ENCODE results near the gene FAM83D. TPM values are rescaled to one million over a fixed set of nuclear protein-coding genes. Genes with fewer than 3 reads are reported as not detected.
A peak's percentile ranks its signal among the peaks of the same experiment; 100 is the strongest.

Gene FAM83D
- total RNA-seq, 1 experiment from 2014 or later = 21.8 TPM

DNA sequence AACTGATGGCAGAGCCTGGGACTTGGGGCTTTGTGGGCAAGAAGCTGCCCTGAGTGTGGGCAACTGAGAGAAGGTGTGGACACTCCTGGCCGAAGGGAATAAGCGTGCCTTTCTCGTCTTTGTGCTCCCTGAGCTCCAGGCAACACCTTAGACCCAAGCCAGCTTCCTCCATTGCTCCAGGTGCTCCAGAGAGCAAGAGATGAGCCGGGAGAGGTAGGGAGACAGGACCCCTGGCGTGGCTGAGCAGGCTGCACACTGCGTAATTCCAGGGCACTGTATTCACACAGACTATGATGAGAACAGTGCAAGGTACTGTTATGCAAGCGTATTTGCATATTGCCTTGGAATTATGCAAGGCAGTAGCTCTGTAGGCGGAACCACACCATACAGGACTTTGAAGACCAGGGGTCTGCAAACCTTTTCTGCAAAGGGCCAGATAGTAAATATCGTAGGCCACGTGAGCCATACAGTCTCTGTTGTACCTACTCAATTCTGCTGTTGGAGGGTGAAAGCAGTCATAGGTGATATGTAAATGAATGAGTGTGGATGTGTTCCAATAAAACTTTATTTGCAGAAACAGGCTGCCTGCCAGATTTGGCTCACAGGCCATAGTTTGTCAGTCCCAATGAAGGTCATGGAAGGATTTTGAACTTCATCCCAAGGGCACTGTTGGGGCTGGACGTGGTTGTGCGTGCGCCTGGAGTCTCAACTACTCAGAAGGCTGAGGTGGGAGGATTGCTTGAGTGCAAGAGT lies 42.1 kb upstream of the FAM83D start:
- H3K4me2 ChIP-seq (ENCODE audit: low read depth, low read length, poor library complexity, severe bottlenecking) = no peak overlapping the region
- no peaks in the 10 kb centered on the region for H3K9me2 ChIP-seq (replicated peaks; ENCODE audit: insufficient read depth, low read length)
- H3K27me3 ChIP-seq (ENCODE audit: low read length) = no peaks in the 10 kb centered on the region
- no peak overlapping the region for H2AFZ ChIP-seq (ENCODE audit: low read length)
- H3K4me3 ChIP-seq (ENCODE audit: low read length) = no peak overlapping the region
- H3K9me3 ChIP-seq (ENCODE audit: low read length) = no peaks in the 10 kb centered on the region
- H3K4me1 ChIP-seq (ENCODE audit: low read length) = peaks cover 19% of the 10 kb centered on the region
- peak; percentile 50 for DNase-seq
- no peaks in the 10 kb centered on the region for H3K36me3 ChIP-seq (ENCODE audit: insufficient read depth, low read length)
- no peaks in the 10 kb centered on the region for H4K20me1 ChIP-seq (ENCODE audit: insufficient read depth, low read depth, low read length)
- no peak overlapping the region for H3K9ac ChIP-seq (ENCODE audit: low read length)
- no peaks in the 10 kb centered on the region for H3K79me2 ChIP-seq (ENCODE audit: low read length)
- H3K27ac ChIP-seq (ENCODE audit: low read length) = no peak overlapping the region

GRCh38 chr20:38885357-38885756 lies 40.9 kb upstream of the FAM83D start:
- Histone ChIP-seq H3K27ac (ENCODE audit: low read length) (no peak overlapping the region), H3K9ac (ENCODE audit: low read length) (no peak overlapping the region), H4K20me1 (ENCODE audit: insufficient read depth, low read depth, low read length) (no peaks in the 10 kb centered on the region), H3K27me3 (ENCODE audit: low read length) (no peaks in the 10 kb centered on the region), H3K9me2 (replicated peaks; ENCODE audit: insufficient read depth, low read length) (no peaks in the 10 kb centered on the region), H3K4me3 (ENCODE audit: low read length) (no peak overlapping the region), H3K9me3 (ENCODE audit: low read length) (no peaks in the 10 kb centered on the region), H3K79me2 (ENCODE audit: low read length) (no peaks in the 10 kb centered on the region), H3K4me1 (ENCODE audit: low read length) (peaks cover 19% of the 10 kb centered on the region), H3K36me3 (ENCODE audit: insufficient read depth, low read length) (no peaks in the 10 kb centered on the region), H2AFZ (ENCODE audit: low read length) (no peak overlapping the region), H3K4me2 (ENCODE audit: low read depth, low read length, poor library complexity, severe bottlenecking) (no peak overlapping the region)
- DNase-seq = no peak

GRCh38 chr20:38888059-38888831 lies 38.0 kb upstream of the FAM83D start:
- no peaks in the 10 kb centered on the region for H4K20me1 ChIP-seq (ENCODE audit: insufficient read depth, low read depth, low read length)
- H3K4me3 ChIP-seq (ENCODE audit: low read length) = no peak overlapping the region
- DNase-seq = no peak
- no peaks in the 10 kb centered on the region for H3K79me2 ChIP-seq (ENCODE audit: low read length)
- no peak overlapping the region for H2AFZ ChIP-seq (ENCODE audit: low read length)
- peaks cover 16% of the 10 kb centered on the region for H3K4me1 ChIP-seq (ENCODE audit: low read length)
- H3K9ac ChIP-seq (ENCODE audit: low read length) = no peak overlapping the region
- no peak overlapping the region for H3K27ac ChIP-seq (ENCODE audit: low read length)
- no peaks in the 10 kb centered on the region for H3K36me3 ChIP-seq (ENCODE audit: insufficient read depth, low read length)
- no peaks in the 10 kb centered on the region for H3K9me3 ChIP-seq (ENCODE audit: low read length)
- no peak overlapping the region for H3K4me2 ChIP-seq (ENCODE audit: low read depth, low read length, poor library complexity, severe bottlenecking)
- no peaks in the 10 kb centered on the region for H3K27me3 ChIP-seq (ENCODE audit: low read length)
- H3K9me2 ChIP-seq (replicated peaks; ENCODE audit: insufficient read depth, low read length) = no peaks in the 10 kb centered on the region

GRCh38 chr20:38889050-38889449 lies 37.2 kb upstream of the FAM83D start:
- no peak overlapping the region for H3K9ac ChIP-seq (ENCODE audit: low read length)
- no peaks in the 10 kb centered on the region for H3K79me2 ChIP-seq (ENCODE audit: low read length)
- H3K9me2 ChIP-seq (replicated peaks; ENCODE audit: insufficient read depth, low read length) = no peaks in the 10 kb centered on the region
- H3K4me1 ChIP-seq (ENCODE audit: low read length) = peaks cover 15% of the 10 kb centered on the region
- no peaks in the 10 kb centered on the region for H3K9me3 ChIP-seq (ENCODE audit: low read length)
- no peaks in the 10 kb centered on the region for H3K27me3 ChIP-seq (ENCODE audit: low read length)
- H3K4me3 ChIP-seq (ENCODE audit: low read length) = no peak overlapping the region
- no peaks in the 10 kb centered on the region for H3K36me3 ChIP-seq (ENCODE audit: insufficient read depth, low read length)
- DNase-seq = no peak
- no peaks in the 10 kb centered on the region for H4K20me1 ChIP-seq (ENCODE audit: insufficient read depth, low read depth, low read length)
- no peak overlapping the region for H3K4me2 ChIP-seq (ENCODE audit: low read depth, low read length, poor library complexity, severe bottlenecking)
- no peak overlapping the region for H3K27ac ChIP-seq (ENCODE audit: low read length)
- H2AFZ ChIP-seq (ENCODE audit: low read length) = no peak overlapping the region

DNA sequence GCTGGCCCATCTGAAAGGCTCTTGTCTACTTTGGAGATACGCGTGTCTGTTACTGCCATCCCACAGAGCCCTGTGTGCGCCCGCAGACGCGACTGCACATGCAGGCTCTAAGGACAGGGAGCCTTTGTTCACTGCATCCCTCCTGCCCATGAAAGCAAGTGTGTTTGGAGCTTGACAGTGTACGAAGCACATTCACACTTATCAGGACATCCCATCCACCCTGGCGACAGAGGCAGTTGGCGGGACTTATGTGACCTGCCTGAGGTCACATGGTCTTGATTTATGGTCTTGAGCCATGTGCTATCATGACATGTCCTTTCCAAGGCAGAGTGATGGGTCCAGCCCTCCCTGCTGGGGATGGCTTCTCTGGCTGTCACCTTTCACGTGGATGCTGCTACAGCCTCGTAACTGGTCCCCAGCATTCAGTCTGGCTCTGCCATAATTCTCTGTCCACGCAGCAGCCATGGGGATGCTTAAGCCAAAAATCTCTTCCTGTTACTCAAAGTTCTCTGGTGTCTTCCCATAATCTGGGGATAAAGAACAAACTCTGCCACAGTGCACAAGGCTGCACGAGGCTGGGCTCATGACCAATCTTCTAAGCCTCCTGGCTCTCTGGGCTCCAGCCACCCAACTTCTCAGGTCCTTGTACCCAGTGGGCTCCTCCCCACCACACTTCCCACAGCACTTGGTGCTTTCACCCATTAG lies 36.3 kb upstream of the FAM83D start:
- Histone ChIP-seq H4K20me1 (ENCODE audit: insufficient read depth, low read depth, low read length) (no peaks in the 10 kb centered on the region), H3K4me3 (ENCODE audit: low read length) (no peak overlapping the region), H3K27me3 (ENCODE audit: low read length) (no peaks in the 10 kb centered on the region), H3K79me2 (ENCODE audit: low read length) (no peaks in the 10 kb centered on the region), H3K9me3 (ENCODE audit: low read length) (no peaks in the 10 kb centered on the region), H3K9ac (ENCODE audit: low read length) (no peak overlapping the region), H3K4me2 (ENCODE audit: low read depth, low read length, poor library complexity, severe bottlenecking) (no peak overlapping the region), H3K36me3 (ENCODE audit: insufficient read depth, low read length) (no peaks in the 10 kb centered on the region), H3K27ac (ENCODE audit: low read length) (no peak overlapping the region), H3K9me2 (replicated peaks; ENCODE audit: insufficient read depth, low read length) (no peaks in the 10 kb centered on the region), H3K4me1 (ENCODE audit: low read length) (peaks cover 14% of the 10 kb centered on the region), H2AFZ (ENCODE audit: low read length) (no peak overlapping the region)
- no peak for DNase-seq

- Histone ChIP-seq H3K4me2 (ENCODE audit: low read depth, low read length, poor library complexity, severe bottlenecking) (no peak overlapping the region), H3K79me2 (ENCODE audit: low read length) (no peaks in the 10 kb centered on the region), H3K9me3 (ENCODE audit: low read length) (no peaks in the 10 kb centered on the region), H3K27ac (ENCODE audit: low read length) (no peak overlapping the region), H2AFZ (ENCODE audit: low read length) (no peak overlapping the region), H3K4me1 (ENCODE audit: low read length) (peaks cover 14% of the 10 kb centered on the region), H3K27me3 (ENCODE audit: low read length) (no peaks in the 10 kb centered on the region), H3K9ac (ENCODE audit: low read length) (no peak overlapping the region), H3K36me3 (ENCODE audit: insufficient read depth, low read length) (no peaks in the 10 kb centered on the region), H3K4me3 (ENCODE audit: low read length) (no peak overlapping the region), H4K20me1 (ENCODE audit: insufficient read depth, low read depth, low read length) (no peaks in the 10 kb centered on the region), H3K9me2 (replicated peaks; ENCODE audit: insufficient read depth, low read length) (no peaks in the 10 kb centered on the region)
- DNase-seq = no peak
These were observed 35.8 kb upstream of the FAM83D start for GRCh38 chr20:38890497-38890818.

DNA sequence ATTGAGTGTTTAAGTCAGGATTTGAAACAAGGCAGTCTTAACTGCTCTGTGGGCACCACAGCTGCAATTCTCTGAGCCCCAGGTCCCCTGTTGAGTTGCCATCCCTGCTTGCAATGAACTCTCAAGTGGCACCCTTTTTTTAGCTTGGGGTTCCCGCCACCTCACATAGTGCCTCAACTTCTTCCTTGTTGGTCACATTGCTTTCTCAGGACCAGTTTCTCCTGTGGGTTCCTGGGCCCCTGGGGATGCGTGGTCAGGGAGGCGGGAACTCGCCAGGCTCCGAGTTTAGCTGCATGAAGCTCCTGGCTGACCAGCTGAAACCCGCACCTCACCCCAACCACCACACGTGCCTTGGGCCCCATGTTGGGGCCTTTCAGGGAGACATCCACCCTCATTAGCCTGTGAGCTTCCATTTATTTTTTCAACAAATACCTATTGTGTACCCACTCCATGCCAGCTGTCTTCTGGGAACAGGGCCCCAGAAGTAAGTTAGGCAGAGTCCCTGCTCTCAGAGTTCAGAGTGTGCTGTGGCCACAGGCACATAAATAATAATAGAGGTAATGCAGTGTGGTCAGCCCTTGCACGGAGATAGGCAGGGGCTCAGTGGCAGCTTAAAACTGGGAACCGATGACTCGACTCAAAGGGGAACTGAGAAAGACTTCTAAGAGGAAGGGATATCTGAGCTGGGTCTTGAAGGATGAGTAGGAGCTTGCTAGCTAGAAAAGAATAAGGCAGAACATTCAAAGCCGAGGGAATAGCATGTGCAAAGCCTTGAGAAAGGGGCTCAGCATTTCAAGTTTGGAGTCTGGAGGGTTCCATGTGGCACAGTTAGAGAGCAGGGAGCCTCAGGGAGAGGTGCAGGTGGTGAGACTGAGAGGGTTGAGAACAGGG lies 33.9 kb upstream of the FAM83D start:
- Histone ChIP-seq H3K79me2 (ENCODE audit: low read length) (no peaks in the 10 kb centered on the region), H3K9me2 (replicated peaks; ENCODE audit: insufficient read depth, low read length) (no peaks in the 10 kb centered on the region), H3K9me3 (ENCODE audit: low read length) (no peaks in the 10 kb centered on the region), H3K4me3 (ENCODE audit: low read length) (no peak overlapping the region), H3K4me1 (ENCODE audit: low read length) (peaks cover 14% of the 10 kb centered on the region), H3K27me3 (ENCODE audit: low read length) (no peaks in the 10 kb centered on the region), H3K36me3 (ENCODE audit: insufficient read depth, low read length) (no peaks in the 10 kb centered on the region), H4K20me1 (ENCODE audit: insufficient read depth, low read depth, low read length) (no peaks in the 10 kb centered on the region), H3K27ac (ENCODE audit: low read length) (no peak overlapping the region), H3K9ac (ENCODE audit: low read length) (no peak overlapping the region), H2AFZ (ENCODE audit: low read length) (no peak overlapping the region), H3K4me2 (ENCODE audit: low read depth, low read length, poor library complexity, severe bottlenecking) (no peak overlapping the region)
- DNase-seq = peak; percentile 60

All from Karpas-422 (cell line).